Erythroblast (primary cell): ENCODE results near the gene SHOC2.

Experiments
- DNase-seq, 2 experiments: peaks; one replicate each; lab custom pipeline; 2025; lab: John Stamatoyannopoulos, UW
- GATA1 ChIP-seq: IDR thresholded peaks from 2 replicates; pipeline ENCODE4 v1.6.1; 2011; ENCODE audit warnings: low read depth, mild to moderate bottlenecking, control low read depth, low read length, moderate library complexity
- POLR2A ChIP-seq: IDR thresholded peaks from 2 replicates; pipeline ENCODE4 v1.6.1; 2011; ENCODE audit warnings: mild to moderate bottlenecking, low read length

The SHOC2 gene

DNA sequence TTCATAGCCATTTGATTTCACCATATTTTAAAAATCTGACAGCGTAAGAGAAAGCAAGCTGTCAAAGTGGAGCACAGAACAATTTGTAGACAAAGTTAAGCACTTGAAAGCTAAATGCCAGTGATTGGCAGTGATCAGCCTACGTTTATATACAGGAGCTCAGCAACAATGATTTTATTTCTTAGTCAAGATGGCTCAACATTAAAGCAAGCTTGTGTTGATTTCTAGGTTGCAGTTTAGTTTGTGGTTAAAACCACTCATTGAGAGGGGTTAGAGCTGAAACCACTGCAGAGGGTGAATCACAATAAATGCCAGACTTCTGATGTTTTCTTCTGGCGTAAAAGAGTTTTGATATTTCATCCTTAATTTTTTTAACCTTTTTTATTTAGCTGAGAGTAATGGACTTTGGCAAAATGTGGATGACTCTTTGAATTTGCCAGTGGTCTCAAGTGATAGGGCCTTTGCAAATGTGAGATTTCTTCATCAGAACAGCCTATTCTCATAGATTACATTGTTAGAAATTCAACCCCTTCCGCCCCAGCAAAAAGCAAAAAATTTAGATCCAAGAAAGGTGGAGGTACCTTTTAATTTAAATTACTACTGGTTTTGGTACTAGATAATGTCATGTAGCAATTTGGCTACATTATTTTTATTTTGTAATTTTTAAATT, 73.8 kb downstream of the SHOC2 start:
- no peak for DNase-seq

DNA sequence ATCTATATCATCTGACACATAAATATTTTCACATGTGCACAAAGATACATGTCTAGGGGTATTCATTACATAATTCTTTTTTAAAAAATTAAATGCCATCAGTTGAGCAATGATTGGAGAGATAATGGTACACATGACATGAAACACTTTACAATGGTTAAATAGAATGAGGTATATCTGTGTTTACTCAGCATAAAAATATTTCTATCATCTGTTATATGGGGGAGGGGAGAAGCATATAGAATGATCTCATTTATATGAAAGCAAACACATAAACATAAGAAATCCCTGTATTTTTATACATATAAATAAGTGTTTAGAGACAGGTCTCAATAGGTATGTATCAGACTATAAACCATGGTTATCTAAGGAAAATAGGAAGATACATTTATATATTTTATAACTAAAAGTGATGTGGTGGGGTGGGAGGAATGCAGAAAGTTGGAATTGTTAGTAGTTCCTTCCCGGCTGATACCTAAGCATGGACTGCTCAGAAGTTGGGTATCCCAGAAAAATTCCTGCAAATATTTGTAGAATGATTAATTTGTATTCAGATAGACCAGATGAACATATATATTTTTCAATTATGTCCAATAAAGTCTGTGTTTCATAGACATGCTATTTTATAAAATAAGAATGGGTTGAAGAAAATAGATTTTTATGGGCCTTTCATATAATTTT, 75.1 kb downstream of the SHOC2 start:
- DNase-seq, result no peak
- TF ChIP-seq POLR2A (no peak), GATA1 (no peak)

More for the DNA sequence above, 73.8 kb downstream of the SHOC2 start:
- no peak for TF ChIP-seq GATA1
- no peak for TF ChIP-seq POLR2A

DNA sequence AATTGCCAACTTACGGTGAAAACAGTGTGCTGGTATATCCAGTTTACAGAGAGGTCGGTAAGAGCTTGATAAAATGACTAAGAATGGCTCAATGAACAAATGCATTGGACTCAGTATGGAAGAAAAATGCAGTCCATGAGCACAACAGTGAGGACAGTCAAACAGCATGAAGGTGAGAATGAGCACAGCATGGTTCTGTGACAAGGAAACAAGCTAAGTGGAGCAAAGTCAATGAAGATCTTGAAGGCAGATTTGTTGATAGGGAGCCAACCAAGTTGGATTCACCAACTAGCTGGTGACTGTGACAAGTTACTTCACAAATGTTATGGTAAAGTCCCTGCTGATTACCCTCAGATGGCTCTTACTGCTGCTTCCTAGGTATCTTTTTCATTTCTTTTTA, 75.9 kb downstream of the SHOC2 start:
- peak; percentile 9 to 17 for DNase-seq
- TF ChIP-seq POLR2A (no peak), GATA1 (no peak)

DNA sequence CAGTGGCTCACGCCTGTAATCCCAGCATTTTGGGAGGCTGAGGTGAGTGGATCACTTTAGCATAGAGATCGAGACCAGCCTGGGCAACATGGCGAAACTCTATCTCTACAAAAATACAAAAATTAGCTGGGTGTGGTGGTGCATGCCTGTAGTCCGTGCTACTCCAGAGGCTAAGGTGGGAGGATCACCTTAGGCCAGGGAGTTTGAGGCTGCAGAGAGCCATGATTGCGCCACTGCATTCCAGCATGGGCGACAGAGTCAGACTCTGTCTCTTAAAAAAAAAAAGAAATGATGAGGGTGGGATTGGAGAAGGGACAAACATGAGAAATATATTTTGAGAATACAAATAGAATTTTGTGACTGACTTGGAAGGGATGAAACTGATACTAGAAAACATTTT, 76.9 kb downstream of the SHOC2 start:
- no peak for TF ChIP-seq POLR2A
- TF ChIP-seq GATA1, result no peak

DNA sequence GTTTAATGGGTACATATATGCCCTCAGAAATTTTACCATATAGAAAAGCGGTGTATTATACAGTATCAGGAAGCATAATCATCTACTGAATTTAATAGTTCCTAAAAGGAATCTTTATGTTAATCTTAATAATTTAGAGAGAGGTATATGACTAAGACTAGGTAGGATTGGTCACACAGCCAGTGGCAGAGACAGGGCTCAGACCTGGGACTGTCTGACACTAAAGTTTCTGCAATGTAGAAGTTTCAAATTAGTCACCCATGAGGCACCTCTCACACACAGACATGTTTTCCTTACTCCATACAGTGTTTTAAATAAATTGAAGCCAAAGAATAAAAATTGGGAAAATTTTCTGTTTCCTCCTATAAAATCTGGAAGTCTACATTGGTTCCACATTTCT, 84.6 kb downstream of the SHOC2 start:
- TF ChIP-seq GATA1 (no peak), POLR2A (no peak)
- no peak for DNase-seq

More for the DNA sequence above, 76.9 kb downstream of the SHOC2 start:
- no peak for DNase-seq

DNA sequence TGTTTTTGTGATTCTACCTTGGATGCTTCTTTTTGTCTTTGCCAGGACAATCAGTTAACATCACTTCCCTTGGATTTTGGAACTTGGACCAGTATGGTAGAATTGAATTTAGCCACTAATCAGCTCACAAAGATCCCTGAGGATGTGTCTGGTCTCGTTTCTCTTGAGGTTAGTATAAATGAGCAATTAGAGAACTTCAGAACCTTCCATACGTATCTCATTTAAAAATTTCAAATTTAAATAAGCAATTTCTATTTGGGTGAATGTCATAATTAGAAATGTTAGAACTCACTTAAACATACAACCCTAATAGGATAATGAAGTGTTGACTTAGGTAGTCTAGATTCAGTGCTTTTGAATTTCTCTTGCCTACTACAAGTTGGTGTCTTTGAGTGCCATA, 88.1 kb downstream of the SHOC2 start:
- TF ChIP-seq POLR2A (no peak), GATA1 (no peak)
- DNase-seq, result no peak

DNA sequence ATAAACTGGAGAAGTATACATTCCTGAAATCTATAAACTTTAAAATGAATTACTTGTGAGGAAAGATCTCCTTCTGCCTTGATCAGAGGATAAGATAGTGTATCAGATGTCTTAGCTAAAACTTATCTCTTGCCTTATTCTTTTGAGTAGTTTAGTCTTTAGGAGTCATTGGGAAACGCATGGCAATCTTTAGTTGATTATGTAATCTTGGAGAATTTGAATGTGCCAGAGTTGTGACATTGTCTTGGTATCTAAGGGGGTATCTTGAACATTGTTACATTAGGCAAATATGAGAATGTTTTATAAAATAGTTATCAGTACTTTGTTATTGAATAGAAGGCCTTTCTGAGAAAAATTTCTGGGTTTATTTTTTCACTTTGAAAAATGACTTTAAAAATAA, 95.8 kb downstream of the SHOC2 start:
- no peak for DNase-seq
- TF ChIP-seq POLR2A (no peak), GATA1 (no peak)

DNA sequence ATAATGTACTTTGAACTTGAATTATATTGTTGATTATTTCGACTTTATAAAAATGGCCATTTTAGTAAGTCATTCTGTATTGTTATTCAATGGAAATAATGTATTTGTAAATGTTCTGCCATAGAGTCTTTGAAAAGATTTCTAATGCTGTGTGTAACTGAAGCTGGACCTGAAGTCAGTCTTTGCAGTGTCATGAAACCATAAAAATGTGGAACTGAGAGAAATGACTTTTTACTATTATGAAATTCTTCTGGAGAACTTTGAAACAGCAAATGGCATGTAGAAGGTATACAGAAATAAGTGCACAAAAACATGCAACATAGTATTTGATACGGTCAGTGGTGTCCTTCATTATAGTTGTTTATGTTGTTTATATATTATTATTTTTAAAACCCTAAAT, 97.7 kb downstream of the SHOC2 start:
- no peak for TF ChIP-seq POLR2A
- TF ChIP-seq GATA1, result no peak
- no peak for DNase-seq

DNA sequence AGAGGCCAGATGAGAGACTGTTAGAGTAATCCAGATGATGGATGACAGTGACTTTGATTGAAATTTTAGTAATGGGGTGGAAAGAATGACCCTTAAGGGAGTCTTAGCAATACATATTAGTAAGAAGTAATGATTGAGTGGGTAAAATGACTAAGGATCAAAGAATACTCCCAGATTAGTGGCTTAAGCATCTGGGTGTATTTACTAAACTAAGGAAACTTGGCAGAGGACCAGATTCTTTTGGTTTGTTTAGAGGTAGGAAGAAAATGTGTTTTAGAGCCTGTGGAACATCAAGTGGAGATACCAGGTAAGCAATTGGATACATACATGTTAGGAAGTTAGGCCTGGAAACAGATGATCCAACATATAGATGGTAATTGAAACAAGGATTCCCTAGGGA, 98.6 kb downstream of the SHOC2 start:
- DNase-seq, result no peak
- TF ChIP-seq GATA1 (no peak), POLR2A (no peak)

GRCh38 chr10:111023060-111023459, 103.7 kb downstream of the SHOC2 start:
- TF ChIP-seq GATA1 (no peak), POLR2A (no peak)
- no peak for DNase-seq

DNA sequence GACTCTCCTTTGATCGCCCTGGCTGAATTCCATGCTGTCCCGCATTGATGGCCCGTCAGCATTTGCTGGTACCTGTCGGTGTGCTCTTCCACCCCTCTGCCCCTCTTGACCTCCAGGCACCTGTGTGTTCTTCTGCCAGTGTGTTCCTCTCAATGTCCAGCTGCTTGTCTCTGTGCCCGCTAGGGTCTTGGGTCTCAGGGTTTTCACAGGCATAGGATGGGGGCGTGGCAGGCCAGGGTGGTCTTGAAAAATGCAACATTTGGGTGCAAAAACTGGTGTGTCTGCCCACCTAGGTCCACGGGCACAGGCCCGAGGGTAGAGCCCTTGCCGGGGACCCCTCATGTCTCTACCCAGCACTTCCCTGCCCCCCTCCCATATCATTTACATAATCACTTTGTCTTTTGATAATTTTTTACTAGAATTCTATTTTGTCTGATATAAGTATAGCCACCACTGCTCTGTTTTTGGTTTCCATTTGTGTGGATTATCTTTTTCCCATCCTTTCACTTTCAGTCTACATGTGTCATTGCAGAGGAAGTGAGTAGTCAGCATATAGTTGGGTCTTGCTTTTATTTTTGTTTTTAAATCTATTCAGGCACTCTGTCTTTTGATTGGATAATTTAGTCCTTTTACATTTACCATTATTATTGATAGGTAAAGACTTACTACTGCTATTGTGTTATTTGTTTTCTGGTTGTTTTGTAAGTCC, 110.8 kb downstream of the SHOC2 start:
- TF ChIP-seq GATA1 (no peak), POLR2A (no peak)

GRCh38 chr10:111034598-111035310, 115.3 kb downstream of the SHOC2 start:
- no peak for DNase-seq
- TF ChIP-seq POLR2A (no peak), GATA1 (no peak)

More for the DNA sequence above, 110.8 kb downstream of the SHOC2 start:
- no peak for DNase-seq

DNA sequence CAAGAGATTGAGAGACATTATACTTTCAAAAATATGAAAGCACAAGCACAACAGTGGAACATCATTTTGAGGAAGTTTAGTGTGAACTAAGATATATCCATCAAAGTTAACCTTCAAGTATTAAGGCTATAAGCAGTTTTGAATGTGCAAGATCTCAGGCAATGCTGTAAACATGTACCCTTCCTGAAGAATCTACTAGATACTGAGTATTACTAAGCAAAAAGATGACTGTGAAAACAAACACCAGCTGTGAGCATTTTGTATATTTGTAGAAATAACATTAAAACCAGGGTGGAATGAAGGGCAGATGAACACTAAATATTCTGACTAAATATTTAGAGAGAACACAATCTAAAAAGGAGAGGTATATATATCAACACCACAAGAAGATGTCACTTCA, 116.1 kb downstream of the SHOC2 start:
- DNase-seq, result no peak
- TF ChIP-seq POLR2A (no peak), GATA1 (no peak)

- peak in 1 of 2 experiments; percentile 5 for DNase-seq
- TF ChIP-seq GATA1 (no peak), POLR2A (no peak)
These were observed 118.5 kb downstream of the SHOC2 start for GRCh38 chr10:111037858-111038257.
